GM19463 (cell line): ENCODE measurements around the gene ZNF296.

Experiments
- ATAC-seq: cut with Tn5 transposase; IDR thresholded peaks from one replicate; pipeline ENCODE4 v1.9.1; 2021; ENCODE audit warnings: mild to moderate bottlenecking, moderate library complexity; ENCODE audit not compliant: unreplicated experiment

The ZNF296 gene

GRCh38 chr19:45103508-45104319 lies 27.4 kb upstream of the ZNF296 start:
- no peak for ATAC-seq

GRCh38 chr19:45103156-45103507 lies 26.9 kb upstream of the ZNF296 start:
- ATAC-seq: no peak

GRCh38 chr19:45102481-45102880 lies 26.2 kb upstream of the ZNF296 start:
- no peak for ATAC-seq

GRCh38 chr19:45101806-45102205 lies 25.5 kb upstream of the ZNF296 start:
- ATAC-seq: no peak

- no peak for ATAC-seq
Measured at GRCh38 chr19:45100846-45101252, 24.6 kb upstream of the ZNF296 start.

- ATAC-seq: no peak
Measured at GRCh38 chr19:45100201-45100600, 23.9 kb upstream of the ZNF296 start.

- ATAC-seq: no peak
Measured at GRCh38 chr19:45099467-45100191, 23.4 kb upstream of the ZNF296 start.

- ATAC-seq: no peak
Measured at GRCh38 chr19:45098521-45099466, 22.5 kb upstream of the ZNF296 start.

- no peak for ATAC-seq
Measured at GRCh38 chr19:45097776-45098520, 21.7 kb upstream of the ZNF296 start.

- no peak for ATAC-seq
Measured at GRCh38 chr19:45097450-45097775, 21.1 kb upstream of the ZNF296 start.

- ATAC-seq: no peak
Measured at GRCh38 chr19:45096700-45097099, 20.4 kb upstream of the ZNF296 start.

- ATAC-seq: no peak
Measured at GRCh38 chr19:45095496-45096413, 19.5 kb upstream of the ZNF296 start.

- no peak for ATAC-seq
Measured at GRCh38 chr19:45094707-45095106, 18.4 kb upstream of the ZNF296 start.

GRCh38 chr19:45094137-45094536 lies 17.9 kb upstream of the ZNF296 start:
- ATAC-seq: no peak

GRCh38 chr19:45092747-45093678 lies 16.7 kb upstream of the ZNF296 start, which contains the start of gene PPP1R37:
Gene PPP1R37, plus strand, starts transcription at chr19:45093179. Its CDS starts 147 bp downstream, at chr19:45093326.
- ATAC-seq: peak; percentile 53

- peak; percentile 63 for ATAC-seq
Measured at GRCh38 chr19:45091031-45091923, 15.0 kb upstream of the ZNF296 start.

GRCh38 chr19:45090606-45091005 lies 14.3 kb upstream of the ZNF296 start:
- ATAC-seq: no peak
